Stimulated activated naive CD8-positive, alpha-beta T cell treated with anti-CD3 and anti-CD28 coated beads, Interleukin-15, Interleukin-2, amounts not matched to agents 100 U/mL and 50 U/mL, for 24 hours (primary cell): ENCODE results near the gene AMFR.

Source experiments
- ATAC-seq: fragments of 150-1000 bp; cut with Tn5 transposase; one replicate; pipeline ENCODE4 v1.10.0; 2021
- DNase-seq: peaks from one replicate; pipeline ENCODE4 v3.0.0; 2021

The AMFR gene

GRCh38 chr16:56425439-56425832 is at the start of gene AMFR:
TSS of gene AMFR (minus strand) at chr16:56425545. CDS start at chr16:56425327, 218 bp downstream.
- DNase-seq = peak; percentile 77
- peak; percentile 96 for ATAC-seq

GRCh38 chr16:56470666-56471065 is 45.3 kb upstream of the AMFR start:
- no peak for DNase-seq
- ATAC-seq = no peak

- ATAC-seq (no peak), DNase-seq (no peak)
Measured at GRCh38 chr16:56470232-56470631, 44.9 kb upstream of the AMFR start.

GRCh38 chr16:56469748-56470147 is 44.4 kb upstream of the AMFR start:
- no peak for ATAC-seq
- DNase-seq = no peak

- DNase-seq = no peak
- no peak for ATAC-seq
Measured at GRCh38 chr16:56468800-56469199, 43.5 kb upstream of the AMFR start.

GRCh38 chr16:56466344-56466743 is 41.0 kb upstream of the AMFR start:
- ATAC-seq (no peak), DNase-seq (no peak)

GRCh38 chr16:56463153-56463552 is 37.8 kb upstream of the AMFR start:
- no peak for ATAC-seq
- no peak for DNase-seq

- DNase-seq = no peak
- ATAC-seq = no peak
Measured at GRCh38 chr16:56462064-56462796, 36.9 kb upstream of the AMFR start.

GRCh38 chr16:56460101-56460500 is 34.8 kb upstream of the AMFR start:
- DNase-seq = no peak
- no peak for ATAC-seq

GRCh38 chr16:56457927-56458470 is 32.7 kb upstream of the AMFR start:
- ATAC-seq = no peak
- no peak for DNase-seq

GRCh38 chr16:56451753-56452689 is 26.7 kb upstream of the AMFR start:
- ATAC-seq (peak; percentile 26), DNase-seq (no peak)

- DNase-seq (peak; percentile 89), ATAC-seq (peak; percentile 99)
Measured at GRCh38 chr16:56450986-56451752, 25.8 kb upstream of the AMFR start, which contains the start of the genes NUDT21 and OGFOD1. TSS of gene NUDT21 (minus strand) at chr16:56451332. CDS start at chr16:56451202, 130 bp downstream. TSS of gene OGFOD1 (plus strand) at chr16:56451554. CDS start at chr16:56451613, 59 bp downstream.

- no peak for DNase-seq
- no peak for ATAC-seq
Measured at GRCh38 chr16:56450275-56450985, 25.1 kb upstream of the AMFR start.

GRCh38 chr16:56448005-56448404 is 22.7 kb upstream of the AMFR start:
- no peak for DNase-seq
- ATAC-seq = no peak

- no peak for ATAC-seq
- no peak for DNase-seq
Measured at GRCh38 chr16:56447286-56447685, 21.9 kb upstream of the AMFR start.

- no peak for DNase-seq
- ATAC-seq = no peak
Measured at GRCh38 chr16:56438038-56438437, 12.7 kb upstream of the AMFR start.

GRCh38 chr16:56436258-56436657 is 10.9 kb upstream of the AMFR start:
- DNase-seq (no peak), ATAC-seq (no peak)

GRCh38 chr16:56428091-56428490 is 2.7 kb upstream of the AMFR start:
- ATAC-seq (no peak), DNase-seq (no peak)

GRCh38 chr16:56426585-56426984 is 1.2 kb upstream of the AMFR start:
- no peak for ATAC-seq
- DNase-seq = no peak

GRCh38 chr16:56424791-56425438 is 430 bp downstream of the AMFR start:
- DNase-seq = peak; percentile 45
- peak; percentile 45 for ATAC-seq

- DNase-seq (no peak), ATAC-seq (no peak)
Measured at GRCh38 chr16:56424404-56424764, 961 bp downstream of the AMFR start.
